HUES48 (cell line): ENCODE measurements around the gene RRAGC.
"Not testable (repeated sequence)": the region's sequence is repeated elsewhere in the genome, so short reads cannot be mapped to it uniquely, and the experiment has no call there.

Experiments
- H3K27ac ChIP-seq: one replicate; pipeline ENCODE4 v1.7.0; 2013; ENCODE audit warnings: low read depth, low read length, inconsistent platforms
- H3K27me3 ChIP-seq: 2 replicates; pipeline ENCODE4 v1.6.1; 2013; ENCODE audit warnings: mild to moderate bottlenecking, low read length; ENCODE audit not compliant: control insufficient read depth, insufficient read depth
- H3K36me3 ChIP-seq: 2 replicates; pipeline ENCODE4 v1.6.1; 2013; ENCODE audit warnings: low read length; ENCODE audit not compliant: control insufficient read depth, insufficient read depth
- H3K4me1 ChIP-seq: 2 replicates; pipeline ENCODE4 v1.6.1; 2013; ENCODE audit warnings: mild to moderate bottlenecking, low read length; ENCODE audit not compliant: control insufficient read depth, insufficient read depth
- H3K4me3 ChIP-seq: 2 replicates; pipeline ENCODE4 v1.5.1; 2013; ENCODE audit warnings: mild to moderate bottlenecking, low read depth, low read length
- H3K9ac ChIP-seq: 2 replicates; pipeline ENCODE4 v1.6.1; 2013; ENCODE audit warnings: mild to moderate bottlenecking, low read depth, low read length, moderate library complexity
- H3K9me3 ChIP-seq: 2 replicates; pipeline ENCODE4 v1.6.1; 2013; ENCODE audit warnings: low read length; ENCODE audit not compliant: control insufficient read depth, insufficient read depth

Gene RRAGC

GRCh38 chr1:38815903-38816627 is 43.5 kb downstream of the RRAGC start:
- H3K4me1 ChIP-seq: peaks cover 20% of the 10 kb centered on the region
- 0 out of 2 replicates have a peak, but pooled peaks cover 5% of the 10 kb centered on the region for H3K9me3 ChIP-seq
- H3K4me3 ChIP-seq: no peak overlapping the region
- no peak overlapping the region for H3K27ac ChIP-seq
- H3K9ac ChIP-seq: no peak overlapping the region
- no peaks in the 10 kb centered on the region for H3K36me3 ChIP-seq
- H3K27me3 ChIP-seq: peaks cover 60% of the 10 kb centered on the region

GRCh38 chr1:38814984-38815464 is 44.5 kb downstream of the RRAGC start:
- no peak overlapping the region for H3K27ac ChIP-seq
- no peak overlapping the region for H3K9ac ChIP-seq
- H3K4me3 ChIP-seq: no peak overlapping the region
- no peaks in the 10 kb centered on the region for H3K36me3 ChIP-seq
- H3K4me1 ChIP-seq: peaks cover 20% of the 10 kb centered on the region
- H3K27me3 ChIP-seq: peaks cover 62% of the 10 kb centered on the region
- H3K9me3 ChIP-seq: 0 out of 2 replicates have a peak, but pooled peaks cover 5% of the 10 kb centered on the region

- H3K27ac ChIP-seq: no peak overlapping the region
- no peak overlapping the region for H3K4me3 ChIP-seq
- H3K27me3 ChIP-seq: peaks cover 57% of the 10 kb centered on the region
- H3K36me3 ChIP-seq: no peaks in the 10 kb centered on the region
- H3K4me1 ChIP-seq: peaks cover 19% of the 10 kb centered on the region
- 0 out of 2 replicates have a peak, but pooled peaks cover 5% of the 10 kb centered on the region for H3K9me3 ChIP-seq
- no peak overlapping the region for H3K9ac ChIP-seq
Observed at GRCh38 chr1:38814444-38814983, 45.1 kb downstream of the RRAGC start.

GRCh38 chr1:38812981-38813380 is 46.6 kb downstream of the RRAGC start:
- Histone ChIP-seq H3K4me3 (no peak overlapping the region), H3K27me3 (peaks cover 53% of the 10 kb centered on the region), H3K4me1 (peaks cover 17% of the 10 kb centered on the region), H3K9ac (no peak overlapping the region), H3K9me3 (0 out of 2 replicates have a peak, but pooled peaks cover 5% of the 10 kb centered on the region), H3K27ac (no peak overlapping the region), H3K36me3 (no peaks in the 10 kb centered on the region)

- not testable (repeated sequence) for H3K9me3 ChIP-seq, H3K4me3 ChIP-seq, H3K36me3 ChIP-seq, H3K9ac ChIP-seq, H3K27ac ChIP-seq
- peaks cover 47% of the 10 kb centered on the region for H3K27me3 ChIP-seq
- peaks cover 17% of the 10 kb centered on the region for H3K4me1 ChIP-seq
Observed at GRCh38 chr1:38811466-38811865, 48.1 kb downstream of the RRAGC start.

GRCh38 chr1:38806090-38806489 is 53.5 kb downstream of the RRAGC start:
- peaks cover 59% of the 10 kb centered on the region for H3K27me3 ChIP-seq

GRCh38 chr1:38805036-38805435 is 54.5 kb downstream of the RRAGC start:
- H3K9ac ChIP-seq: no peak overlapping the region
- no peaks in the 10 kb centered on the region for H3K9me3 ChIP-seq
- no peak overlapping the region for H3K27ac ChIP-seq
- H3K4me1 ChIP-seq: peaks cover 8% of the 10 kb centered on the region
- H3K4me3 ChIP-seq: 0 out of 2 replicates have a peak overlapping the region, but pooled peaks have one; percentile 17
- peaks cover 60% of the 10 kb centered on the region for H3K27me3 ChIP-seq
- no peaks in the 10 kb centered on the region for H3K36me3 ChIP-seq

More at GRCh38 chr1:38806090-38806489, 53.5 kb downstream of the RRAGC start:
- Histone ChIP-seq H3K36me3 (no peaks in the 10 kb centered on the region), H3K4me1 (peaks cover 8% of the 10 kb centered on the region), H3K9me3 (no peaks in the 10 kb centered on the region), H3K9ac (no peak overlapping the region), H3K4me3 (no peak overlapping the region), H3K27ac (no peak overlapping the region)

GRCh38 chr1:38804062-38804886 is 55.3 kb downstream of the RRAGC start:
- peaks cover 8% of the 10 kb centered on the region for H3K4me1 ChIP-seq
- no peaks in the 10 kb centered on the region for H3K9me3 ChIP-seq
- H3K4me3 ChIP-seq: peak overlapping the region; percentile 52
- H3K27me3 ChIP-seq: peaks cover 60% of the 10 kb centered on the region
- no peak overlapping the region for H3K27ac ChIP-seq
- peak overlapping the region; percentile 19; the same call in 1 of the 2 replicates for H3K9ac ChIP-seq
- no peaks in the 10 kb centered on the region for H3K36me3 ChIP-seq

GRCh38 chr1:38803647-38804046 is 55.9 kb downstream of the RRAGC start:
- H3K36me3 ChIP-seq: no peaks in the 10 kb centered on the region
- no peak overlapping the region; the same call in 1 of the 2 replicates for H3K9ac ChIP-seq

GRCh38 chr1:38800720-38801671 is 58.6 kb downstream of the RRAGC start:
- peaks cover 42% of the 10 kb centered on the region for H3K27me3 ChIP-seq

More at GRCh38 chr1:38803647-38804046, 55.9 kb downstream of the RRAGC start:
- Histone ChIP-seq H3K4me1 (peaks cover 8% of the 10 kb centered on the region), H3K27me3 (peaks cover 60% of the 10 kb centered on the region), H3K27ac (peak overlapping the region; percentile 23), H3K4me3 (peak overlapping the region; percentile 52), H3K9me3 (no peaks in the 10 kb centered on the region)

More at GRCh38 chr1:38800720-38801671, 58.6 kb downstream of the RRAGC start:
- no peak overlapping the region for H3K9ac ChIP-seq
- H3K36me3 ChIP-seq: no peaks in the 10 kb centered on the region
- no peak overlapping the region for H3K4me3 ChIP-seq
- no peak overlapping the region for H3K27ac ChIP-seq
- no peaks in the 10 kb centered on the region for H3K9me3 ChIP-seq
- peaks cover 8% of the 10 kb centered on the region for H3K4me1 ChIP-seq
